Cerebellar nuclear complex (tissue), 1 donor: ENCODE results near the gene MRPL14.

Source experiments
- DNase-seq, 2 experiments: peaks; one replicate each; lab custom pipeline; 2025; lab: John Stamatoyannopoulos, UW

Gene MRPL14

GRCh38 chr6:44064948-44065272, 62.3 kb downstream of the MRPL14 start:
- DNase-seq, result no peak

- no peak for DNase-seq
Measured at GRCh38 chr6:44064089-44064947, 62.9 kb downstream of the MRPL14 start.

GRCh38 chr6:44063561-44064059, 63.6 kb downstream of the MRPL14 start:
- DNase-seq, result no peak
